Measurements from ENCODE around the gene TIMP2. TPM values are rescaled to one million over a fixed set of nuclear protein-coding genes. Genes with fewer than 3 reads are reported as not detected.

TIMP2 gene
- total RNA-seq, 3 donors from 2014 or later = 0.63 to 1.0 (median 0.81) TPM

GRCh38 chr17:78818932-78819331, 106.3 kb downstream of the TIMP2 start:
- Mint-ChIP-seq H3K9me3 (no peaks in the 10 kb centered on the region), H3K36me3 (ENCODE audit: insufficient read depth) (peaks cover 70% of the 10 kb centered on the region), H3K4me3 (peak overlapping the region; percentile 16), H3K4me1 (ENCODE audit: low read depth) (peaks cover 52% of the 10 kb centered on the region), H3K27me3 (ENCODE audit: low read depth) (no peaks in the 10 kb centered on the region)
- no peak for ATAC-seq
- DNase-seq = no peak

DNA sequence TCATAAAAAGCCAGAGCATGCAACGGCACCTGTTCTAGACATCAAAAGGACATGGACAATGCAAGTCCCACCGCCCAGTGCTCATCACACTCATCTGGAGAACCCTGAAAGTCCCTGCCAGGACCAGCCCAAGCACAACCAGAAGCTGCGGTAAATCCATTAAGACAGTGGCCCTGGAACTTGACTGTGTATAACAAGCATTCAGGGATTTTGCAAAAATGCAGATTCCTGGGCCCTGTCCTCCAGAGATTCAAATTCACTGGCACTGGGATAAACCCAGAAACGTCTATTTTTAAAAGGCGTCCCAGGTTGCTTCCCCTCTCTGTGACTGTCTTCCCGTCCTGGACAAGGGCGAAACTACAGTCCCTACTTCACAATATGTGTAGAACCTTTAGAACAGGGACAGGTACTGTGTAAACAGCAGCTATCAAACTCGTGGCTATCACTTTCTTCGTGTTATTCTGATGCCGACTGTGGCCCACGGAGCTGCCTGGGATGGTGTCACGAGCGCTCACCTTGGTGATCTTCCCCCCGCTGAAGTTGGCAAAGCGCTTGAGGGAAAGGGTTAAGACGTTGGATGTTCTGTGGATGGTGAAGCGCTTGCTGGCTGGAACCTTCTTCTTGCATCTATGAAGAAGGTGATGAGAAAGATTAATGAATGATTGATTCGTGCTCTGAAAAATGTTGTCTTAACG, 106.9 kb downstream of the TIMP2 start:
- DNase-seq = no peak
- Mint-ChIP-seq H3K4me3 (peak overlapping the region; percentile 16), H3K4me1 (ENCODE audit: low read depth) (peaks cover 51% of the 10 kb centered on the region)

GRCh38 chr17:78817123-78817522, 108.1 kb downstream of the TIMP2 start:
- DNase-seq (peak; percentile 52), ATAC-seq (peak; percentile 94 to 96)
- H3K4me1 Mint-ChIP-seq (ENCODE audit: low read depth) = peaks cover 49% of the 10 kb centered on the region
- peaks cover 63% of the 10 kb centered on the region for H3K36me3 Mint-ChIP-seq (ENCODE audit: insufficient read depth)
- no peaks in the 10 kb centered on the region for H3K9me3 Mint-ChIP-seq
- H3K27me3 Mint-ChIP-seq (ENCODE audit: low read depth) = no peaks in the 10 kb centered on the region
- H3K4me3 Mint-ChIP-seq = peak overlapping the region; percentile 45

More for the DNA sequence above, 106.9 kb downstream of the TIMP2 start:
- Mint-ChIP-seq H3K9me3 (no peaks in the 10 kb centered on the region), H3K27me3 (ENCODE audit: low read depth) (no peaks in the 10 kb centered on the region), H3K36me3 (ENCODE audit: insufficient read depth) (peaks cover 66% of the 10 kb centered on the region)
- no peak for ATAC-seq

DNA sequence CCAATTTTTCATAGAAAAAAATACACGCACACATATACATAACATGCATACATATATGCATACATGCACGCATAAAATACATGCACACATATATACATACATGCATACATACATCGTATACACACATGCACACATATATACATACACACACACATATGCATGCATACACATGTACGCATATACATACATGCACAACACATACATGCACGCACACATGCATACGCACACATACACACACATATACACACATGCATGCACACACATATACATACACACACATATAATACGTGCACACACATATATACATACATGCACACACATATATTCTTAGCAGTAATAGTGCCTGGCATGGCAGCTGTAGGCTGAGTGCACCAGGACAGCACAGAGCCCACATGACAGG, 109.5 kb downstream of the TIMP2 start:
- Mint-ChIP-seq H3K4me3 (no peak overlapping the region), H3K27me3 (ENCODE audit: low read depth) (no peaks in the 10 kb centered on the region), H3K4me1 (ENCODE audit: low read depth) (peaks cover 43% of the 10 kb centered on the region), H3K36me3 (ENCODE audit: insufficient read depth) (peaks cover 61% of the 10 kb centered on the region), H3K9me3 (no peaks in the 10 kb centered on the region)
- DNase-seq = no peak
- ATAC-seq = no peak

- DNase-seq (no peak), ATAC-seq (no peak)
- Mint-ChIP-seq H3K27me3 (ENCODE audit: low read depth) (no peaks in the 10 kb centered on the region), H3K36me3 (ENCODE audit: insufficient read depth) (peaks cover 56% of the 10 kb centered on the region), H3K9me3 (no peaks in the 10 kb centered on the region), H3K4me3 (no peak overlapping the region), H3K4me1 (ENCODE audit: low read depth) (peaks cover 21% of the 10 kb centered on the region)
Observed at GRCh38 chr17:78812855-78813254, 112.3 kb downstream of the TIMP2 start.

- Mint-ChIP-seq H3K27me3 (ENCODE audit: low read depth) (no peaks in the 10 kb centered on the region), H3K36me3 (ENCODE audit: insufficient read depth) (peaks cover 65% of the 10 kb centered on the region), H3K4me3 (no peak overlapping the region), H3K4me1 (ENCODE audit: low read depth) (peaks cover 33% of the 10 kb centered on the region), H3K9me3 (no peaks in the 10 kb centered on the region)
- no peak for DNase-seq
- no peak for ATAC-seq
Observed at GRCh38 chr17:78808163-78808562, 117.0 kb downstream of the TIMP2 start.

DNA sequence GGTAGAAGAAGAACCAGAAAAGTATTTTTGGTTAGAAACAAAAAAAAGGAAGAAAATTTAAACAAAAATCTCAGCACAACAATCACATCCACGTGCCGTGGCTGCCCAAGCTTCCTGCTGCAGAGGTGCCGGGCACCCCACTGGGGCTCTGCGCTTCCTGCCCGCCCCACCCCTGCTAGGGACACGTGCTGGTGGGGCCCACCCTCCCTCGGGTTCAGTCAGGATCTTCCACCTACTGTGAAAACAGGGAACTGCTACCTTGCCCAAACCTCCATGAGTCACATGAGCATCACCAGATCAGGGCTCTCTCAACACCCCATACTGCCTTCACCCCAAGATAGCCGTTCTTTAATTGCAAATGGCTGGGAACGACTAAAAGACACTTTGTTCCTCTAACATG, 118.7 kb downstream of the TIMP2 start:
- DNase-seq = peak; percentile 56
- Mint-ChIP-seq H3K4me1 (ENCODE audit: low read depth) (peaks cover 39% of the 10 kb centered on the region), H3K36me3 (ENCODE audit: insufficient read depth) (peaks cover 64% of the 10 kb centered on the region), H3K9me3 (no peaks in the 10 kb centered on the region), H3K4me3 (no peak overlapping the region), H3K27me3 (ENCODE audit: low read depth) (no peaks in the 10 kb centered on the region)
- peak; percentile 51 to 59 for ATAC-seq

- ATAC-seq = peak; percentile 85 to 93
- Mint-ChIP-seq H3K36me3 (ENCODE audit: insufficient read depth) (peaks cover 63% of the 10 kb centered on the region), H3K9me3 (no peaks in the 10 kb centered on the region), H3K27me3 (ENCODE audit: low read depth) (no peaks in the 10 kb centered on the region), H3K4me3 (peak overlapping the region; percentile 40), H3K4me1 (ENCODE audit: low read depth) (peaks cover 44% of the 10 kb centered on the region)
- peak; percentile 77 for DNase-seq
Observed at GRCh38 chr17:78805301-78805700, 119.9 kb downstream of the TIMP2 start.

DNA sequence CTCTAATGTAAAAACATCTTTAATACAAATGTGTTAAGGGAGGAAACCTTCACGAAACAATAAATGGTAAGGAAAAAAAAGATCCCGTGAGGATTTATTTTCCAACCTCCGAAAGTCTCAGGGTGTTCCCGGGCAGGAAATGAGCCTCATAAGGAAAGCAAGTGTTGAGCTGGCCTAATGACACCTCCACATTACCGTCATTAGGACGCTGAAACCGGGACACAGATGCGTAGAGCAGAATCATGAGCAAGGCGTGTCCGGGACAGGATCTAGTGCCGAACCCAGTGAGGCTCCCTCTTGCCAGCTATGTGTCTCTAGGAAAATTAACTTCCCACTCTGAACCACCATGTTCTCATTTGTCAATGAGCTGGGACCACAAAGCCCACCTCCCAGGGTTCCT, 120.4 kb downstream of the TIMP2 start:
- H3K36me3 Mint-ChIP-seq (ENCODE audit: insufficient read depth) = peaks cover 64% of the 10 kb centered on the region
- H3K4me3 Mint-ChIP-seq = no peak overlapping the region
- DNase-seq = no peak
- H3K27me3 Mint-ChIP-seq (ENCODE audit: low read depth) = no peaks in the 10 kb centered on the region
- H3K4me1 Mint-ChIP-seq (ENCODE audit: low read depth) = peaks cover 47% of the 10 kb centered on the region
- peak; percentile 36 to 49 for ATAC-seq
- H3K9me3 Mint-ChIP-seq = no peaks in the 10 kb centered on the region

- ATAC-seq (no peak), DNase-seq (no peak)
- Mint-ChIP-seq H3K4me1 (ENCODE audit: low read depth) (peaks cover 61% of the 10 kb centered on the region), H3K27me3 (ENCODE audit: low read depth) (no peaks in the 10 kb centered on the region), H3K36me3 (ENCODE audit: insufficient read depth) (peaks cover 68% of the 10 kb centered on the region), H3K9me3 (no peaks in the 10 kb centered on the region), H3K4me3 (no peak overlapping the region)
Observed at GRCh38 chr17:78803186-78803845, 121.9 kb downstream of the TIMP2 start.

Other genes with a start within 250 kb of the TIMP2 start
- 10 to 100 TPM; 55.9 to 99.3 (median 82.8) TPM for gene CYTH1, start 143.1 kb downstream of the TIMP2 start, total RNA-seq
- 100 to 1,000 TPM; 157 to 179 (median 170) TPM for gene USP36, start 84.6 kb downstream of the TIMP2 start, total RNA-seq
- not detected for gene CEP295NL, start 22.2 kb downstream of the TIMP2 start, total RNA-seq
- 10 to 100 TPM; 14.5 to 32.1 (median 29.9) TPM for gene LGALS3BP, start 54.5 kb upstream of the TIMP2 start, total RNA-seq
- 10 to 100 TPM; 46.7 to 68.6 (median 55.5) TPM for gene CANT1, start 84.4 kb upstream of the TIMP2 start, total RNA-seq
- gene C1QTNF1, start 98.8 kb upstream of the TIMP2 start, total RNA-seq = under 1 TPM; 0.29 to 0.41 (median 0.38) TPM
- 10 to 100 TPM; 26.1 to 34.3 (median 30.5) TPM for gene ENGASE, start 149.4 kb upstream of the TIMP2 start, total RNA-seq

Data from activated T-cell treated with anti-CD3 and anti-CD28 coated beads, Interleukin-2, amount 50 U/mL, for 4 hours (primary cell).